HG03520 (cell line): ENCODE measurements around the gene MFSD6.
"Not testable (repeated sequence)": the region's sequence is repeated elsewhere in the genome, so short reads cannot be mapped to it uniquely, and the experiment has no call there.

Experiments
- ATAC-seq: cut with Tn5 transposase; IDR thresholded peaks from one replicate; pipeline ENCODE4 v1.9.1; 2021; ENCODE audit warnings: mild to moderate bottlenecking, moderate library complexity; ENCODE audit not compliant: unreplicated experiment

Gene MFSD6

DNA sequence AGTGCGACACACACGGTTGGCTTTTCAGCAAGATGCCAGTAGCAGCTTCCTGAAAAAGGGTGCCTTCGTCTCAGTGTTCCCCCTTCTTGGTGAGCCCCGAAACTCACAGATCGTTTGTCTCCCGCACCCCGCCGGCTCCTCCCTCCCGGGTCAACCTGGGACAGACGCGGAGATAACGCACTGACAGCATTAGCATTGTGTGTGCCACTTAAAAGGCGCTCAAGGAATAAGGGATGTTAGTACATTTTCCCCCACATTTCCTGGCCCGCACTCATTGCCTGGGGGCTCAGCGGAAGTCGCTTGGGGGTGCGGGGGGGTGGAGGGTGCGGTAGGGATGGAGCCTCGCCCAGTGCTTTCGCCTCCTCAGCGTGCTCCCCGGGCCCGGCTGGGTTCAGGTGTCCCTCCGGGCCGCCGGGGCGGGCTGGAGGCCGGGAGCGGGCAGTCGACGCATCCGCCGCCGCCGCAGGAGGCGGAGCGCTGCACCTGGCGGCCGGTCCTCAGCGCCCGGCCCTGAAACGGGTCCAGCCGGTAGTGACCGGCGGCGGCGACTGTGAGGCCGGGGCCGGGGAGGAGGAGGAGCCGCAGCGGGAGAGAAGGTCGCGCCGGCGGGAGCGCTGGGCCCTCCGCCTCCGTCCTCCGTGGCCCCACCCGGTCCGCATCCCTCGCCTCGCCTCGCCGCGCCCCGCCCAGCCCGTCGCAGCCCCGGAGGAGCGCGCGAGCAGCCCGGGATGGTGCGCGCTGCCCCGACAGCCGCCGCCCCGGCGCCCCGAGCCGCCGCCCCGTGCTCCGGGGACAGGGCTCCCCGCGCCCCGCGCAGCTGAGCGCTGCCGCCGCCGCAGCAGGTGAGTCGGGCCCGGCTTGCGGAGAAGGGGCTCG lies at the start of gene MFSD6:
Gene MFSD6, plus strand, starts transcription at position 694 of the 876 bp plus-strand sequence. CDS start 27,675 bp downstream, outside the sequence.
- ATAC-seq: peak; percentile 59

DNA sequence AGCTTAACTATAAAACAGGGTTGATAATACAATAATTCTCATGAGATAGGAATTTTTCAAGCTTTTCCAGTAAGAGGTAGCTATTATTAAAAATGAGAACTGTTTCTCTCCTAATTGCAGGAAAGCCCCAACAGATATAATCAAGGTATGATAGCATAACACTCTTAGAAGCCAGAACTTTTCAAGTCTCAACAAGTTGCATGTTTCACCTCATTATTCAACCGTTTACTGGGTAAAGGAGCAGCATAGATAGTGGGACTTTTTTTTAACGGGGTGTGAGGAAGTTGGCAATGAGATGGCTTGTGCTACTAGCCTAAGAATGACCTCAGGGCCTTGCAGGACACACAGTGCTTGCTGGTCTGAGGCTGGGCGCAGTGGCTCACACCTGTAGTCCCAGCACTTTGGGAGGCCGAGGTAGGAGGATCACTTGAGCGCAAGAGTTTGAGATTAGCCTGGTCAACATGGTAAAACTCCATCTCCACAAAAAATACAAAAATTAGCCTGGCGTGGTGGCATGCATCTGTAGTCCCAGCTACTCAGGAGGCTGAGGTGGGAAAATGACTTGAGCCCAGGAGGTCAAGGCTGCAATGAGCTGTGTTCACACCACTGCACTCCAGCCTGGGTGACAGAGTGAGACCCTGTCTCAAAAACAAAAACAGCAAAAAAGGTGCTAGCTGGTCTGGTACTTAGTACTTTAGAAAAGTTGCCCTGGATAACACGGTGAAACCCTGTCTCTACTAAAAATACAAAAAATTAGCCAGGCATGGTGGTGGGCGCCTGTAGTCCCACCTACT lies 49.3 kb upstream of the MFSD6 start:
- ATAC-seq: not testable (repeated sequence)

DNA sequence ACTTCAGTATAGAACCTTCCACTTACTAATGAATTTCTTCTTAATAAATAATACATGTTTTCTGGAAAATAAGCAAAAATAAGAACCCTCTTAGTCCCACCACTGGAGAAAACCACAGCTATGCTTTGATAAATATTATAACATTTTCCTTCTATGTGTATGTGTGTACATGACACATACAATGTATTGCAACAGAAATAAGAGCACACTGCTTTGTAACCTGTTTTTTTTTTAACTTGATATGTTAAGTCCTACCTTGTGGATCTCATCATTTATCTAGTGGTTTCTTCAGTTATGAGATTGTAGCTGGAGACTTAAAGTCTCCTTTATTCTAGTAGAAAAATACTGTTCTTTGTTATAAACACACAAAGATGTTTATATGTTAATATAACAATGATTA lies 47.6 kb upstream of the MFSD6 start:
- ATAC-seq: no peak

DNA sequence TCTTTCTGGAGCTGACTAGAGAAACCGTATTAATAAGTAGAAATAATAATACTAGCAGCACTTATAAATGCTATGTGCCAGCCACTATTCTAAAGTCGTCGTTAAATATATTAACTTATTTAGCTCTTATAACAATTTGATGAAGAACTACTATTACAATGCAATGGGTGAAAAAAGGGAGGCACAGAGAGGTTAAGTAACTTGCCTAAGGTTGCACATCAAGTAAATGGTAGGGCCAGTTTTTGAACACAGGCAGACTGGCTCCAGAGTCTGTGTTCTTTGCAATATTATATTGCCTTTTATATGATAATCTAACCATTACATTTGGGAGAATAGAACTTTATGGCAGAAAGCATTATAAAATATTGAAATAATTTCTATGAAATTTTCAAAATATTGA lies 47.2 kb upstream of the MFSD6 start:
- no peak for ATAC-seq

DNA sequence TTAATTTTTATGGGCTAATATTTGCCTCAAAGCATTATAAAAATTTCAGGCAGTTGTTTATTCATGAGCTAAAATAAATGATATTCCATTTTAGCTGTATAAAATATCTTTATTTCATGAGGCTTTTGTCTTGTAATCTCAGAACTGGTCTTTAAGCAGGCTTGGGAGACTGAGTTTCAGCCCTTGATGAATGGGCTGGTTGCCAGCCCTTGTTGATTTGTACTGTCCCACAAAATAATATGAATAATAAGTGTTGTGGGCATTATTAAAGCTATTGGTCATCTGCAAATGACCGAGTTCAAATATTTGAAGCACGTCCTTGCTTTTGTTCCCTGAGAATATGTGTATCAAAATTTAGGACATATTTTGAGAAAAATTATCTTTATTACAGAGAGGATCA lies 46.6 kb upstream of the MFSD6 start:
- no peak for ATAC-seq

DNA sequence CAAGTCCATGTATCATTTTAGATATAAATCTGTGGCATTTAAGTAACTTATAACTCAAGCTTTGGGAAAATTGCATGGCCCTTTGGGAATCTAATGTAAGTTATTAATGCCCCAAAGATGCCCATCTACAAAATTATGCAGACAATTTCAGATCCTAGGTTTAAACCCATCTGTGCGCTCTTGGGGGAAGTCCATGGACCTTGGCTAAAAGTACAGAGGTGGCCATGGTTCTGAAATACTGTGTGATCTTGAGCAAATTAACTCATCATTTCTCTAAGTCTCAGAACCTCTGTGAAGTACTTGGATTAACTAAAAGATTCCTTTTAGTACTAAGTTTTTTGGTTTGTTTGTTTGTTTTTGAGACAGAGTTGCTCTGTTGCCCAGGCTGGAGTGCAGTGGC lies 45.3 kb upstream of the MFSD6 start:
- no peak for ATAC-seq

DNA sequence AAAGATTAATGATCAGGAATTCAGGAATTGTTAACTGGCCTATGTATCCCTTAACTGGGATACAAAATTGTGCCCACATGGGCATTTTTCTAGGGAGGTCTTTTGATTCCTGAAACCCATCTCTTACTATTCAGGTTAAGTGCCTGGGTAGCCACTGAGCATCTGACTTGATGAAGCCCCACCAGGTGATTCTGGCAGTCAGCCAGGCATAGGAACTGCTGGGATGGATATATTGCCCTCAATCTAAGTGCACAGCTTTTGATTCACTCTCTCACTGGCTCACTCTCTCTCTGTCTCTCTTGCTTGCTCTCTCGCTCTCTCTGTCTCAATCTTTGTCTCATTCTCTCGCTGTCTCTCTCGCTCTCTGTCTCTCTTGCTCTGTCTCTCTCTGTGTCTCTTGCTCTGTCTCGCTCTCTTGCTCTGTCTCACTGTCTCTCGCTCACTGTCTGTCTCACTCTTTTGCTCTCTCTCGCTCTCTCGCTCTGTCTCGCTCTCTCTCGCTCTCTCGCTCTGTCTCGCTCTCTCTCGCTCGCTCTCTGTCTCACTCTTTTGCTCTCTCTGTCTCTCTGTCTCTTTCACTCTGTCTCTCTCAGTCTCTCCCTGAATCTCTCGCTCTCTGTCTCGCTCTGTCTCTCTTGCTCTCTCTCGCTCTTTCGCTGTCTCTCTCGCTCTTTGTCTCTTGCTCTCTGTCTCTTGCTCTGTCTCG lies 42.5 kb upstream of the MFSD6 start:
- no peak for ATAC-seq

DNA sequence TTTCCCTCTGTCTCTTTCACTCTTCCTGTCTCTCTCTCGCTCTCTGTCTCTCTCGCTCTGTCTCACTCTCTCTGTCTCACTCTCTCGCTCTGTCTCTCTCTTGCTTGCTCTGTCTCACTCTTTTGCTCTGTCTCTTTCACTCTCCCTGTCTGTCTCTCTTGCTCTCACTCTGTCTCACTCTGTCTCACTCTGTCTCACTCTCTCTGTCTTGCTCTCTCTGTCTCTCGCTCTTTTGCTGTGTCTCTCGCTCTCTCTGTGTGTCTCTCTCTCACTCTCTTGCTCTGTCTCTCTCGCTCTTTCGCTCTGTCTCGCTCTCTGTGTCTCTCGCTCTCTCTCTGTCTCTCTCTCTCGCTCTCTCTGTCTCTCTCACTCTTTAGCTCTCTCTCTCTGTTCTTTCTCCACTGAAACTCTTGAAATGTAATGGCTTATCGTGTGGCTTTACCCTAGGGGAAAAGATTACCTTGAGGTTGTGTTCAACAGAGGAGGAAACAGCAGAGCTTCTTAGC lies 41.9 kb upstream of the MFSD6 start:
- no peak for ATAC-seq

DNA sequence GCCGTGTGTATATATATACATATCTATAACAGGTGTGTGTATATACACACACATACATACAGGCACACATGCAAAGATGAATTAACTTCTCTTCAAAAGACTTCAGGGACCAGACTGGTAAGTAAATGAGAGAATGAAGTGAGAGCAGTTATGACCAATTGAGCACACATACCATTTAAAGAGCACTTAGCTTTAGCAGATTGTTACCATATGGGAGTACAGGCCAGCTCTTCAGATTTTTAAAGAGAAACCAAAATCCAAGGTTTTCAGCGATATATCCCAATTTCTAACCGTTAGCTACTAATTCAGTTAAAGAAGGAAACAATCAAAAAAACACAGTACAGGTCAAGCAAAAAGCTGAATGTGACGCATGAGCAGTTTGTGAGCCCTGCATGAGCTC lies 41.1 kb upstream of the MFSD6 start:
- ATAC-seq: no peak

DNA sequence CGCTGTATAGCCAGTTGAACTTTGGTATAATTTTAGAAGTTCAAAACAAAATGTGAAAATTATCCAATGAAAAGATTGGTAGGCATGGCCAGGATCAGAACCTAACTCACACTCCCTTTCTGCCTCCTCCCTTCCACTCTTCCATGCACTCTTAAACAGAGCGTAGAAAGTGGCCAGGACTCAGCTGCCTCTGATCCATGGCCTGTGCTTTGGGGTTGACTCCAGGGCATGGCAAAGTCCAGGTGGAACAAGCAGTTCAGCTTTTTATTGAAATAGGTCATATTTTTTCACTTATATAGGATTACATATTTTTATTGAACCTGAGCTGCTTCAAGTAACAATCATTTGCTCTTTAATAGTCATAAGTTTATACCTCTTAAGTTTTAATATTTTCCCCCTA lies 38.5 kb upstream of the MFSD6 start:
- no peak for ATAC-seq

DNA sequence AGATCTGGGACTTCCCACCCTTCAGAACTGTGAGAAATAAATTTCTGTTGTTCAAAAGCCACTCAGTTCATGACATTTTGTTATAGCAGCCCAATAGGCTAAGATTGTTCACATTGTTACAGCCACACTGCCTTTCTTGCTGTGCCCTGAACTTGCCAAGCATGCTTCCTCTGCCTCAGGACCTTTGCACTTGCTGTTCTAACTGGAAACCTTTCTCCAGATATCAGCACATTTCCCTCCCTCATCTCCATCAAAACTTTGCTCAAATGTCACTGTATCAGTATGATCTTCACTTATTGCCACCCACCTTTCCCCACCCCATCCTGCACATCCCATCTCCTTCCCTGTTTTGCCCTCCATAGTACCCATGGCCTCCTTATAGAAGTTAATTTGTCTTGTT lies 32.1 kb upstream of the MFSD6 start:
- no peak for ATAC-seq

DNA sequence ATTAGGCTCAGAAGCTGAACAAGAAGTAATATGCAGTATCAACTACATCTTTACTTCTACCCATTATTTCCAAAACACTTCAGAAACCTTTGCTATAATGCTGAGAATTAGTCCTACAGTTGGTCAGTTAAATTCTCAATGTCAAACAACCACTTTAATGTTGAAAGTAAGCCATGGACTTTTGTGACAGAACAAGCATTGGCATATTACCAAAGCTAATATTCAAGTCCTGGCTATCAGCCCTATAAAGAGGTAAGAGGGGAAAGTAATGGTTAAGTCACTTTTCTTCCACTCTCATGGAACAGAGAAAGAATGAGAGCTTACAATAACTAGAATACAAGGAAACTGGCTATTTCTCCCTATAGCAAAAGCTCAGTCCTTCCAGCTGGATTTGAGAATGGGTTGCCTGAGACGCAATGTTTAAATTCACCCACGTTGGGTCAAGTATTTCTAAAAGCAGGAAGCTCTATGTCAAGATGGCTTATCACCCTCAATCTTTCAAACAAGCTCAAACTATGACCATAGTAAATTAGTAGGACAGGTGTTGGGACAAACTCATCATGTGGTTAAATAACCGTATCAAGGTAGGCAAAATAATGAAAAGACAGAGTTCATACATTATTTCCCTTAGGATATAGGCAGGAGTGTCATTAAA lies 31.4 kb upstream of the MFSD6 start:
- ATAC-seq: no peak

DNA sequence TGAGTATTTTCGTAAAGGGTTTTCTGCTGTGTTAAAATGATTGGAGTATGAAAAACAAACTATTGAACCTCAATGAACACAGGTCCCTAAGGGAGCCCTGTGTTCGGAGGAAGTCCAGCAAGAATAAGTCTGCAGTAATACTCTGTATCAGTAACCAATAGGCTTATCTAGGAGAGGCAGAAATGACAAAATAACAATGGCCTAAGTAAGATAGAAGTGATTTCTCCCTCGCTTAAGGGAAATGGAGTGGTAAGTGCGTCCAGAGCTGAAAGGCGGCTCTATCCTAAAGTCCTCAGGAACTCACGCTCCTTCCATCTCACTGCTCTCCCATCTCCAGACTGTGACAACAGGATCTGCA lies 29.3 kb upstream of the MFSD6 start:
- no peak for ATAC-seq

DNA sequence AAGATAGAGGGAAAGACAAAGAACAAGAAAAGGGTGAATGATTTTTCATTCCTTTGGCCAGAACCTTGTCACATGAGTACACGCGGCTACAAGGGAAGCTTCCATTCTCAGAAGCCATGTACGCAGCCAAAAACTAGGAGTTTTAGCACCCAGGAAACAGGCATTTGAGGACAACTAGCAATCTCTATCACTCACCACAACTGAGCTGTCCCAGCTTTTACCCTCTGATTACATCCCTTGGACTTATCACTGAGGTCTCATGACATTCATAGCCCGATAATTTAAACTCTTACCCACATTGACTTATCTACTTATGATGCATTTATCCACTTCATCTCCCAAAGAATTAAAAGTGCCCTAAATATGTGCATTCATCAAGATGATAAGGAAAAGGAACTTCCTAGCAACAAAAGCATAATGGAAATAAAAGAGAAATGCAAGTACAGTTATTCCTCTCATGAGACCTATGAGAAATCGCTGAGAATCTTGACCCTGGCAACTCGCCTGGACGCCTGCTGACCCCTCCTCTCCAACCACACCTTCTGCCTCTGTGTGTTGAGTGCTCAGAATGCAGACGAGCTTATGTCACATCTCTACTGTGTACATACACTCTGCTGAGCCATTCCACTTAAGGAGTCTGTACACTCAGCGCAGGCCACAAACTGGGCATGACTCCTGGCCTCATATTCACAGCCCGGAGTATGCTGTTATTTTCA lies 28.7 kb upstream of the MFSD6 start:
- no peak for ATAC-seq

DNA sequence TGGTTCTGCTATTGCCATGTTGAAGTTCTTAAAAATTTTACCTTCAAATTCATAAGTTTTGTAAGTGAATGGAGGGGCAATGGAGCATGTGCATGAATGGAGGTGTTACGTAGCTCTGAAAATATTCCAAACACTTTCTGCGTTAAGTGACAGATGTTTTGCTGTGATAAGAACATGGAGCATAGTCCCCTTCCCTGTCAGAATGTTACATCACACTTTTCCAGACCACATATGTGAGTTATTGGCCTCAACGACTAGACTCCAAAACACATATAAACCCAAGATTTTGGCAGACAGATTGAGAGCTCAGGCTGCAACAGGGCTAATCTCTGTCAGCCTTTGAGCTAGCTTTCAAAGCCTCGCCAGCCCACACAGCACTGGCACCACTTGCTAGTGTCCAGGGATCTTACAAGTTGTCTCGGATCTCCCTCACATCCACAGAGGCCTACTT lies 27.2 kb upstream of the MFSD6 start:
- ATAC-seq: no peak

DNA sequence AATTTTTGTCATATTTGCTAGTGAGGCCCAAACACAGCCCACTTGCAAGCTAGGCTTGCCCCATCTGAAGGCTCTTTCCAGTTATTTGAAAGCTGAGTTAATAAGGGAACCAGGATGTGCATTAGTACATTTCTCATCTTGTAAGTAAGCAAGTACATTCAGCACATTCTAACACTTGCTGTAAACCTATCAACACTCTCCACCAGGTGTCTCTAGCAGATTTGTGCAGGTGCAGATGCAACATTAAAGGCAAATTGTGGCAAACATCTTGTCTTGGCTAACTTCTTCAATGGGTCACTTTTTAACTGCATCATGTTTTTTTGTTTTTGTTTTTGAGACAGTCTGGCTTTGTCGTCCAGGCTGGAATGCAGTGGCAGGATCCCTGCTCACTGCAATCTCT lies 25.3 kb upstream of the MFSD6 start:
- ATAC-seq: peak; percentile 71

DNA sequence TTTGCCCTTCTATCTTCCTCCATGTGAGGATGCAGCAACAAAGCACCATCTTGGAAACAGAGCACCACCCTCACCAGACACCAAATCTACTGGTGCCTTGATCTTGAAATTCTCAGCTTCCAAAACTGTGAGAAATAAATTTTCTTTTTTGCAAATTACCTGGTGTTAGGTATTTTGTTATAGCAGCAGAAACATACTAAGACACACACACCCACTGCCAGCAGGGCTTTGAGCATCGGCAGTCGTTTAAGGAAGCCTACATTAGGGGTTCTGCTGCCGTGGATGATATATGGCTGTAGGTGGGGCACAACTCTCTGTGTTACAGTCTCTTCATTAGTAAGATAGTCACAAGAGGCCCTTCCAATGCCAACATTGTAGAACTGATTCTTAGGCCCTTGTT lies 20.7 kb upstream of the MFSD6 start:
- ATAC-seq: no peak

DNA sequence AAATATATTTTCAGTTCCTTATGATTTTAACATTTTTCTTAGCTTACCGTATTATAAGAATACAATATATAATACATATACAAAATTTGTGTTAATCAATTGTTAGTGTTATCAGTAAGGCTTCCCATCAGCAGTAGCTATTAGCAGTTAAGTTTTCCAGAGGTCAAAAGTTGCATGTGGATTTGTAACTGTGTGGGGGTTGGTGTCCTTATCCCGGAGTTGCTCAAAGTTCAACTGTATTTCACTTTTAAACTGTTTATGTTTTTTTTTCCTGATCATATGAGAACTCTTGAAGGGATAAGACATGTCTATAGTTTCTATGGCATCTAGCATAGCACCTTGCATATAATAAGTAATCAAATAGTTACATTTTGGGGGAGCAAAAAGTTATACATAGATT lies 11.9 kb upstream of the MFSD6 start:
- ATAC-seq: no peak

DNA sequence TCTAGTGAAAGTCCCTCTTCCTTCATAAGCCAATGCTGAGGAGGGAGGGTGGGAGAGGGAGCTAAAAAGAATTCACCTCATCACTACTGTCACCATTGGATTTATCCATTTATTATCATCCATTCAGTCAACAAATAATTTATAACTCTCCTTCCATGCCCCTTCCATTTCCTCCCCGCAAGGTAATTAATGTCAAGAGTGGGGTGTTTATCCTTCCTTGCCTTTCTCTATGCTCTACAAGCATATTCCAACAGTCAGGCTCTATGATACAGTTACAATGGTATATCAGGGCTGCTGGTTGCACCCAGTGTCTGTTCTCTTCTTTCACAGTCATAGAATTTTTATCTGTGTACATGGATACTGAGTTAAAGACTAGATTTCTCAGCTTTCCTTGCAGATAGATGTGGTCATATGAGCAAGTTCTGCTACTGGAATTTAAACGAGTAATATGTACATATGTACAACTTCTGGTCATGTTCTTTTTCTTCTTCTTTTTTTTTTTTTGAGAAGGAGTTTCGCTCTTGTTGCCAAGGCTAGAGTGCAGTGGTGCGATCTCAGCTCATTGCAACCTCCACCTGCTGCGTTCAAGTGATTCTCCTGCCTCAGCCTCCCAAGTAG lies 5.1 kb upstream of the MFSD6 start:
- no peak for ATAC-seq

DNA sequence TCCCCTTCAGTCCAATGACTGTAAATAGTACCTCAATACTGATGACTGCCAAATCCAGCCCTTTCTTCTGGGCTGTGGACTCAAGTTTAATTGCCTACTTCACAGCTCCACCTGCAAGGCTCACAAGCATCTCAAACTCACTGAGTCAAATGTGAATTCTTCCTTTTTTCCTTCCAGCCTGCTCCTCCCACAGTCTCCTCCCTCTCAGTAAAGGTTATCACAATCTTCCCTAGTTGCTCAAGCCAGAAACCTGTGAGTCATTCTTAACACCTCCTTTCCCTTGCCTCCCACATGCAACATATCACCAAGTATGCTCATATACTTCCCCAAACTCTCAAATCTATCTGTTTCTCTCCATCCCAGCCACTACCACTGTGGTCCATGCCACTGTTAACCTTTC lies 3.7 kb upstream of the MFSD6 start:
- ATAC-seq: no peak
